Heart right ventricle (tissue), 16 donors: ENCODE results near the gene MTOR. TPM values are rescaled to one million over a fixed set of nuclear protein-coding genes. Genes with fewer than 3 reads are reported as not detected.

ENCODE experiments used
- ATAC-seq, 8 donors: fragments of 200-7000 bp; cut with Tn5 transposase; one replicate each; pipeline ENCODE4 v1.9.1; 2020; ENCODE audit warnings: mild to moderate bottlenecking in 8 of 8, moderate library complexity in 8 of 8, moderate number of reproducible peaks in 1 of 8
- DNase-seq, 2 donors: peaks; one replicate each; pipeline ENCODE4 v3.0.0-alpha.2; 2020
- H3K27ac ChIP-seq, 10 donors: fragments of 200-600 bp; sonication (generic) in 2 of 10; one replicate each; pipeline versions ENCODE4 v1.5.0 to v1.8.0; 2020 to 2022; ENCODE audit warnings: mild to moderate bottlenecking in 3 of 10
- H3K27me3 ChIP-seq, 7 donors: fragments of 200-600 bp; one replicate each; pipeline ENCODE4 v1.8.0; 2021 to 2022; ENCODE audit warnings: mild to moderate bottlenecking in 2 of 7
- H3K36me3 ChIP-seq, 9 donors: fragments of 200-600 bp; sonication (generic) in 1 of 9; one replicate each; pipeline versions ENCODE4 v1.5.0 to v1.8.0; 2020 to 2022; ENCODE audit warnings: mild to moderate bottlenecking in 2 of 9
- H3K4me1 ChIP-seq, 9 donors: fragments of 200-600 bp; sonication (generic) in 1 of 9; one replicate each; pipeline versions ENCODE4 v1.5.0 to v1.8.0; 2020 to 2022; ENCODE audit warnings: mild to moderate bottlenecking in 4 of 9
- H3K4me3 ChIP-seq, 10 donors: fragments of 200-600 bp; sonication (generic) in 2 of 10; one replicate each; pipeline versions ENCODE4 v1.5.0 to v1.8.0; 2020 to 2022; ENCODE audit warnings: mild to moderate bottlenecking in 7 of 10, moderate library complexity in 2 of 10
- H3K9me3 ChIP-seq, 11 donors: fragments of 200-600 bp in 10 of 11; sonication (generic) in 2 of 11; one replicate each; pipeline versions ENCODE4 v1.5.0 to v1.8.0; 2013 to 2022; ENCODE audit warnings: mild to moderate bottlenecking in 2 of 11, control low read depth in 1 of 11, moderate library complexity in 1 of 11
- CTCF ChIP-seq, 9 donors: fragments of 200-600 bp; sonication (generic) in 2 of 9; IDR thresholded peaks; one replicate each; pipeline versions ENCODE4 v1.5.0 to v1.8.0; 2021 to 2022; ENCODE audit warnings: antibody characterized with exemption in 9 of 9, mild to moderate bottlenecking in 5 of 9, moderate library complexity in 1 of 9
- WGBS, 2 donors: extraction: QIAGEN DNeasy Blood & Tissue Kit; methylation state at CpG; one replicate each; pipeline ENCODE4 v1.1.7; 2013; ENCODE audit warnings: inconsistent platforms in 1 of 2; 5-methylcytosine and 5-hydroxymethylcytosine counted together
- intact Hi-C, 10 donors: fragments of 100-400 bp; cut with DNase I; formaldehyde crosslinking; loops; one replicate each; pipeline versions ENCODE4 v1.11.1 to v1.14.2; 2022
- polyA plus RNA-seq, 2 donors: library from polyadenylated mRNA; stranded (reverse); fragments of 200-250 nt; gene quantifications; one replicate each; pipeline ENCODE4 v1.2.3, GENCODE V29; 2013
- total RNA-seq, 10 donors: library from RNA; stranded (reverse); fragmentation: NEBNext Ultra II Directional in 3 of 10; extraction: Animal tissue kit (Norgen Biotek cat#: 25700) in 3 of 10; gene quantifications; one replicate each; pipeline versions ENCODE4 v1.2.1 to v1.2.4, GENCODE V29; 2021 to 2023
- donor health status: Arrhythmogenic right ventricular cardiomyopathy.
- donor health status: ischemic (EF 13 %, LVEDD 7.1; RV severe dilation, severe dysfunction).
- donor health status: healthy with polysubstance abuse.
- donor health status: DM: no; HTN: yes; CAD: no.
- donor health status: DM: no; HTN: no; CAD: no.
- donor health status: ischemic (EF 25% LVEDD 6.9; RV normal size, moderate dysfunction).
- donor health status: ischemic (EF 25% LVEDD 5.7; RV mildly dilated, moderate dysfunction).
- donor health status: healthy.
- donor health status: DM: yes; HTN: yes; CAD: no.
- donor health status: Ischemic cardiomyopathy.
- donor health status: ischemic (EF 35%, LVEDD 5.7; RV mildly dilated, moderate dysfunction).
- donor health status: nonischemic (EF 11% LVEDD 7.7; RV severe dilation, severe dysfunction).
- donor health status: DM: yes; HTN: yes; CAD: no.
- donor health status: PGD.
- donor health status: ischemic (EF 29% LVEDD 5.4; RV normal size, mild dysfunction).
- donor health status: nonischemic (EF 23%, LVEDD 6.1; RV moderate dilation, normal function).

MTOR gene
- total and polyA plus RNA-seq, 12 donors = 18.7 to 42.7 (median 36.3) TPM

GRCh38 chr1:11211461-11211860, 50.9 kb downstream of the MTOR start:
- Histone ChIP-seq H3K36me3 (peaks cover 6 to 100% (median 64%) of the 10 kb centered on the region in 9 donors), H3K27ac (no peak overlapping the region), H3K4me1 (peaks cover 0 to 13% (median 5%) of the 10 kb centered on the region in 9 donors), H3K27me3 (no peaks in the 10 kb centered on the region), H3K4me3 (no peak overlapping the region), H3K9me3 (no peaks in the 10 kb centered on the region)
- ATAC-seq (no peak), DNase-seq (no peak)
- intact Hi-C loops = loop anchor here in 1 of 10 donors (10.0 kb wide), 1 partner anchor 117 kb away; the partner anchor contains the start of gene EXOSC10
- WGBS, 2 donors = 94 to 95% methylated on average over 4 of the region's 4 CpGs
- no peak for TF ChIP-seq CTCF (IDR thresholded peaks at IDR 0.05)

GRCh38 chr1:11207898-11208611, 54.3 kb downstream of the MTOR start:
- TF ChIP-seq CTCF (IDR thresholded peaks at IDR 0.05) = no peak
- DNase-seq = no peak
- H3K4me1 ChIP-seq = peaks cover 0 to 13% (median 5%) of the 10 kb centered on the region in 9 donors
- H3K4me3 ChIP-seq = no peak overlapping the region
- peaks cover 0 to 100% (median 54%) of the 10 kb centered on the region in 9 donors for H3K36me3 ChIP-seq
- peak overlapping the region in 2 of 10 donors; percentile 16 to 23 for H3K27ac ChIP-seq
- intact Hi-C loops = loop anchor here in 1 of 10 donors (10.0 kb wide), 1 partner anchor 93 kb away; no protein-coding TSS in a partner anchor
- no peaks in the 10 kb centered on the region for H3K9me3 ChIP-seq
- ATAC-seq = peak in 2 of 8 donors; percentile 61 to 86
- WGBS, 2 donors = 66 to 72% methylated on average over 6 of the region's 6 CpGs
- H3K27me3 ChIP-seq = no peaks in the 10 kb centered on the region

- intact Hi-C loops = loop anchor here in 1 of 10 donors (10.0 kb wide), 1 partner anchor 90 kb away; no protein-coding TSS in a partner anchor
- no peak for DNase-seq
- TF ChIP-seq CTCF (IDR thresholded peaks at IDR 0.05) = no peak
- no peak overlapping the region for H3K27ac ChIP-seq
- WGBS, 2 donors = 94 to 96% methylated on average over 11 of the region's 11 CpGs
- no peaks in the 10 kb centered on the region for H3K9me3 ChIP-seq
- H3K27me3 ChIP-seq = no peaks in the 10 kb centered on the region
- H3K36me3 ChIP-seq = peaks cover 0 to 100% (median 42%) of the 10 kb centered on the region in 9 donors
- H3K4me3 ChIP-seq = no peak overlapping the region
- ATAC-seq = no peak
- peaks cover 0 to 13% (median 5%) of the 10 kb centered on the region in 9 donors for H3K4me1 ChIP-seq
Measured at GRCh38 chr1:11204396-11205190, 57.8 kb downstream of the MTOR start.

DNA sequence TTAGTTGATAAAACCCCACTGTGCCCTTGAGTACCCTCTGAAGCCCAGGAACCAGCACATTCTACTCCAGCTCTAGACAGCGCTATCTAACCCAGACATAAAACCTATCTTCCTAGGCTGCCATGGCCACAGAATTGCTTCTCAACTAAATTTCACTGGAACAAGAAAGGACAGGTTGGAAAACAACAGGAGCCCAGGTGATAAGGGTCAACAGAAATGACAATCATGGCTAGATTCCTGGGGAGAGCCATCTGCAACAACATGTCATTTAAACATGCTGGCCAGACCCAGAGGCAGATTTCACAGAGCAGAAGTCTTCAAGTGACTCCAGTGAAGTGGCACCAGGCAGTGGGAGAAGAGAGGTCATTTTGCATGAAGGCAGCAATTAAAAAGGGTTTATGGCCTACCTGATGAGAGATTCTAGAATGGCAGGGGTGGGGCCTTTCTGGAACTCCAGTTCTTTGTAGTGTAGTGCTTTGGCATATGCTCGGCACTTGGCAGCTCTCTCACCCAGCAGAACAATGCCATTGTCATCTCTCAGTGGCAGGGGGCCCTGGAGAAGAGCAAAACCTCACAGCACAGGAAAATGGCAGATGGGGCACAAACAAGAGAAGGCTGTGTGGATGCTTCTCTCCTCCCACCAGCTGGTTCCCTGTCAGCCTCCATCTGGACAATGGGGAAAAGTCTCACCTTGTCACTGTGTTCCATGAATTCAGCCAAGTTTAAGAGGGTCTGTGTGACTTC, 63.3 kb downstream of the MTOR start:
- no peak for DNase-seq
- TF ChIP-seq CTCF (IDR thresholded peaks at IDR 0.05) = no peak
- no peaks in the 10 kb centered on the region for H3K27me3 ChIP-seq
- H3K9me3 ChIP-seq = no peaks in the 10 kb centered on the region
- 81 to 82% methylated on average over 2 of the region's 2 CpGs for WGBS, 2 donors
- intact Hi-C loops = no loop called here
- no peak for ATAC-seq
- H3K27ac ChIP-seq = no peak overlapping the region
- H3K4me1 ChIP-seq = no peaks in the 10 kb centered on the region
- peaks cover 0 to 100% (median 41%) of the 10 kb centered on the region in 9 donors for H3K36me3 ChIP-seq
- H3K4me3 ChIP-seq = no peak overlapping the region
